ENCODE measurements around the gene ACTL7A. TPM values are rescaled to one million over a fixed set of nuclear protein-coding genes. Genes with fewer than 3 reads are reported as not detected.
A peak's percentile ranks its signal among the peaks of the same experiment; 100 is the strongest.

Gene ACTL7A
- total RNA-seq, 1 experiment from 2014 or later = not detected

- H3K36me3 Mint-ChIP-seq (ENCODE audit: insufficient read depth, unreplicated experiment) = peaks cover 4% of the 10 kb centered on the region
- intact Hi-C loops (cut with micrococcal nuclease; ENCODE audit: unreplicated experiment) = no loop called here
- no peaks in the 10 kb centered on the region for H3K27me3 Mint-ChIP-seq (ENCODE audit: unreplicated experiment)
- DNase-seq = no peak
- no peak overlapping the region for H3K4me3 Mint-ChIP-seq (ENCODE audit: low read depth, unreplicated experiment)
- H3K27ac Mint-ChIP-seq (ENCODE audit: unreplicated experiment) = no peak overlapping the region
- no peaks in the 10 kb centered on the region for H3K4me1 Mint-ChIP-seq (ENCODE audit: low read depth, unreplicated experiment)
- no peak for TF ChIP-seq CTCF (IDR thresholded peaks at IDR 0.05; ENCODE audit: unreplicated experiment)
- no TSS peak for BruUV-seq (replicated peaks)
- CTCF ChIA-PET = no interaction called here
- no peaks in the 10 kb centered on the region for H3K9me3 Mint-ChIP-seq (ENCODE audit: low read depth, unreplicated experiment)
Measured at GRCh38 chr9:108867829-108868228, 5.8 kb downstream of the ACTL7A start.

- CTCF ChIA-PET = no interaction called here
- H3K27ac Mint-ChIP-seq (ENCODE audit: unreplicated experiment) = no peak overlapping the region
Measured at GRCh38 chr9:108869092-108869725, 7.1 kb downstream of the ACTL7A start.

GRCh38 chr9:108874058-108874788 is 12.2 kb downstream of the ACTL7A start:
- CTCF ChIA-PET = no interaction called here
- Mint-ChIP-seq H3K36me3 (ENCODE audit: insufficient read depth, unreplicated experiment) (peaks cover 5% of the 10 kb centered on the region), H3K9me3 (ENCODE audit: low read depth, unreplicated experiment) (no peaks in the 10 kb centered on the region), H3K27ac (ENCODE audit: unreplicated experiment) (no peak overlapping the region), H3K4me3 (ENCODE audit: low read depth, unreplicated experiment) (no peak overlapping the region), H3K4me1 (ENCODE audit: low read depth, unreplicated experiment) (no peaks in the 10 kb centered on the region), H3K27me3 (ENCODE audit: unreplicated experiment) (no peaks in the 10 kb centered on the region)
- no peak for TF ChIP-seq CTCF (IDR thresholded peaks at IDR 0.05; ENCODE audit: unreplicated experiment)
- intact Hi-C loops (cut with micrococcal nuclease; ENCODE audit: unreplicated experiment) = no loop called here
- no peak for DNase-seq
- no TSS peak for BruUV-seq (replicated peaks)

More at GRCh38 chr9:108869092-108869725, 7.1 kb downstream of the ACTL7A start:
- H3K4me1 Mint-ChIP-seq (ENCODE audit: low read depth, unreplicated experiment) = no peaks in the 10 kb centered on the region
- DNase-seq = peak; percentile 45
- H3K36me3 Mint-ChIP-seq (ENCODE audit: insufficient read depth, unreplicated experiment) = peaks cover 4% of the 10 kb centered on the region
- no TSS peak for BruUV-seq (replicated peaks)
- no peak for TF ChIP-seq CTCF (IDR thresholded peaks at IDR 0.05; ENCODE audit: unreplicated experiment)
- H3K4me3 Mint-ChIP-seq (ENCODE audit: low read depth, unreplicated experiment) = no peak overlapping the region
- H3K9me3 Mint-ChIP-seq (ENCODE audit: low read depth, unreplicated experiment) = no peaks in the 10 kb centered on the region
- intact Hi-C loops (cut with micrococcal nuclease; ENCODE audit: unreplicated experiment) = no loop called here
- H3K27me3 Mint-ChIP-seq (ENCODE audit: unreplicated experiment) = no peaks in the 10 kb centered on the region

GRCh38 chr9:108876425-108876824 is 14.4 kb downstream of the ACTL7A start:
- no peak overlapping the region for H3K27ac Mint-ChIP-seq (ENCODE audit: unreplicated experiment)
- no TSS peak for BruUV-seq (replicated peaks)
- no peaks in the 10 kb centered on the region for H3K4me1 Mint-ChIP-seq (ENCODE audit: low read depth, unreplicated experiment)

More at GRCh38 chr9:108876425-108876824, 14.4 kb downstream of the ACTL7A start:
- no peak for TF ChIP-seq CTCF (IDR thresholded peaks at IDR 0.05; ENCODE audit: unreplicated experiment)
- CTCF ChIA-PET = no interaction called here
- intact Hi-C loops (cut with micrococcal nuclease; ENCODE audit: unreplicated experiment) = no loop called here
- H3K27me3 Mint-ChIP-seq (ENCODE audit: unreplicated experiment) = no peaks in the 10 kb centered on the region
- no peaks in the 10 kb centered on the region for H3K9me3 Mint-ChIP-seq (ENCODE audit: low read depth, unreplicated experiment)
- DNase-seq = no peak
- no peak overlapping the region for H3K4me3 Mint-ChIP-seq (ENCODE audit: low read depth, unreplicated experiment)
- peaks cover 11% of the 10 kb centered on the region for H3K36me3 Mint-ChIP-seq (ENCODE audit: insufficient read depth, unreplicated experiment)

All from Calu3 (cell line).